Stimulated activated CD8-positive, alpha-beta memory T cell treated with anti-CD3 and anti-CD28 coated beads, Interleukin-7, amount 100 ng/mL, for 48 hours (primary cell): ENCODE data around the gene SRA1.

Experiments used
- DNase-seq, 2 donors: peaks; one replicate each; pipeline ENCODE4 v3.0.0-alpha.2; 2020; ENCODE audit warnings: low read depth in 1 of 2; ENCODE audit errors: extremely low read depth in 1 of 2

The SRA1 gene

GRCh38 chr5:140551872-140552271 lies 5.4 kb downstream of the SRA1 start:
- no peak for DNase-seq

- no peak for DNase-seq
Observed at GRCh38 chr5:140550147-140551079, 6.9 kb downstream of the SRA1 start.

GRCh38 chr5:140549237-140550144 lies 7.8 kb downstream of the SRA1 start:
- no peak for DNase-seq

- DNase-seq, result no peak
Observed at GRCh38 chr5:140548791-140549190, 8.5 kb downstream of the SRA1 start.

DNA sequence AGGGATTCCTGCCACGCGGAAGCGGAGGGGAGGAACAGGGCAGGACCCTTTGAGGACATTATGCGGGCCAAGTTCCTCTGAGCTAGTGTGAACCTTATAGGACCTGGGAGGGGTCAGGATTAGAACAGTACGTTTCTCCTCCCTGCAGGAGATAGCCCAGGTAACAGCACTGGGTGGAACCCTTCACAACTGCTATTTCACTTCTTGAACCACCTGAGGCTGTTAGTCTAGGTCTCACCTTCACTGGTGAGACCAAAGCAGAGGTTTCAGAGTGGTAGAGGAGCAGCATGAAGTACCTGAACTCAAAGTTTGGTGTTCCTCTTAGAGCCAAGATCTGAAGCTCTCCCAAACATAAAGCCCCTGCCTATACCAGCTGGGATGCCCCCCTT lies 9.0 kb downstream of the SRA1 start:
- no peak for DNase-seq

DNA sequence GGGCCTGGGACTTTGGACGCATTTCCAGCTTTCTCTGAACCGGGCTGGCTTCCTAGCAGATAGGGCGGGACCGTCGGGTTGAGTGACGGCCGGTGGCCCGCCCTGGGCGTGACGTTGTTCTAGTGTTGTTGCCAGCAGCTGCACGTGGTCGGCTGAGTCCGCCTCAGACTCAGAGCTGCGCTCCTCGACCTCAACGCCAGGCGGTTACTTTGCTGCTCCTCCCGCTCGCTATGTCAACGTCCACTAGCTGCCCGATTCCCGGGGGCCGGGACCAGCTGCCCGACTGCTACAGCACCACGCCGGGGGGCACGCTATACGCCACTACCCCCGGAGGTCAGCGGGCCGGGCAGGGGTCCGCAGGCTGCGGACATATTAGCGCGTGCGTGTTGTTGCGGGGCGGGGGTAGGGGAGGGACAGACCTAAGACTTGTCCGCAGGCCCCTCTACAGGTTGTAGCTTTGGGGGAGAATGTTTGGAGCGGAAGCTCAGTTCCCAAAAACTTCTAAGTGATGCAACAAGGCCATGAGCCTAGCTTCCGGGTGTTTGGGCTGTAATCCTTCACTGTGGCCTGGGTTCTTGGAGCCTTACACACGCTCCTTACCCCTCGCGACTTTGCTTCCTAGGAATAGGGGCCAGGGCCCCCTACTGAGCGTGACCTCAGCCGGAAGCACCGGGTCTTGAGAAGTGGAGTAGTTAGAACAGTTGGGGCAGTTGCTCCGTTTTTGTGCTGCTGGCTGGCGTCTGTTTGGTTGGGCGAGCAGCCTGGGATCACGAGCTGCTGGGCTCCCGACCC lies 9.6 kb downstream of the SRA1 start, which contains the start of gene EIF4EBP3:
TSS of gene EIF4EBP3 (plus strand) at position 155 of the 792 bp plus-strand sequence. CDS start at position 231, 76 bp downstream.
- DNase-seq, result peak; percentile 59 to 78

GRCh38 chr5:140546851-140547507 lies 10.3 kb downstream of the SRA1 start:
- no peak for DNase-seq

- no peak for DNase-seq
Observed at GRCh38 chr5:140545606-140546005, 11.7 kb downstream of the SRA1 start.

DNA sequence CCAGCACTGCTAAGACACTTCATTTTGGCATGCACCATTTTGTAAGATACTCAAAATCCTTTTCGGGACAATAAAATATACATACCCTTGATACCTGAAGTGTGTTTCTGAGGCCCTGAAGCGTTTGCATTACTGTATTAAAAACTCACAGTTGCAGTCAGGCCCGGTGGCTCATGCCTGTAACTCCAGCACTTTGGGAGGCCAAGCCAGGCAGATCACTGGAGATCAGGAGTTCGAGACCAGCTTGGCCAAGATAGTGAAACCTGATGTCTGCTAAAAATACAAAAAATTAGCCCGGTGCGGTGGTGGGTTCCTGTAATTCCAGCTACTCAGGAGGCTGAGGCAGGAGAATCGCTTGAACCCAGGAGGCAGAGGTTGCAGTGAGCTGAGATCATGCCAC lies 12.3 kb downstream of the SRA1 start:
- no peak for DNase-seq

DNA sequence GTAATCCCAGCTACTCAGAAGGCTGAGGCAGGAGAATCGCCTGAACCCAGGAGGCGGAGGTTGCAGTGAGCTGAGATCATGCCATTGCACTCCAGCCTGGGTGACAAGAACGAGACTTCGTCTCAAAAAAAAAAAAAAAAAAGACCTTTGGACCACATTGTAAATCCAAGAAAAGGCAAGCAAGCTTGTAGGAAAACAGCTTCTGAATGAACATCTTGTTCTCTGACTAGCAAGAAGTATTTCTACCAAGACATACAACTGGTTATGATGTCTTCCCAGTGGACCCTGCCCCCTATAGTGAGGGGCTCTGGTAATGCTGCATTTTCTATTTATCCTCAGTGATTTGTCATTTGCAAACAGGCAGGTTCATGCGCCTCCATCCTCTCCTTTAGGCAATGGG lies 14.3 kb downstream of the SRA1 start:
- DNase-seq, result no peak

DNA sequence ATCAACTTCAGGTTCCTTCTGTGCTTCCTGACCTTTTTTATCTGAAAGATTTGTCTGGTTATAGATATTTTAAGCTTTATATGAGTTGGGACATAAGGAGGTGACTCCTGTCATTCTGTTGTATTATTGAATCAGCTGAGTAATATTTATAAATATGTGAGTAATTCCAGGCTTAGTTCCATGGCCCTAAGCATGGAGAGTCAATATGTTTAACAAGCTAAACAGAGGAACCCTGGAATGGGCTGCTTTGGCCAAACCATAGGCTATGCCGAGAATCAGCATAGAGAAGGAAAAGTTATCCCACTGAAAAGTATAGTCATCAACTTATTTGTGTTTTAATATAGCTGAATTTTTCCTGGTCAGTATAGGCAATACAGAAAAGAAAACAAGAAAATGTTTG lies 17.0 kb downstream of the SRA1 start:
- DNase-seq, result no peak

GRCh38 chr5:140524003-140524402 lies 33.3 kb downstream of the SRA1 start:
- no peak for DNase-seq

- DNase-seq, result no peak
Observed at GRCh38 chr5:140513124-140513523, 44.1 kb downstream of the SRA1 start.

DNA sequence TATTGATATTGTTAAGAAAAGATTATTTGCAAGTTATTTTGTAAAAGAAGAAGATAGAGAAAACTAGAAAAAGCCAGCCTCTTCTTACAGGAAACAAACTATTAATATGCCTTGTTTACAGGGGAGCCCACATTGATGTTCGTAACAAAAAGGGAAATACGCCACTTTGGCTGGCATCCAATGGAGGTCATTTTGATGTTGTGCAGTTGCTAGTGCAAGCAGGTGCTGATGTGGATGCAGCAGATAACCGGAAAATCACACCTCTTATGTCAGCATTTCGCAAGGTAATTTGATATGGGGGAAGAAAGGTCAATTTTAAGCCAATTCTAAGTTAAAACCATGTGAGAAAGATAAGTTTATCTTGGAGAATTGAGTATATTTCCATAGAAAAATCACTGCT lies 47.4 kb downstream of the SRA1 start:
- DNase-seq, result no peak

DNA sequence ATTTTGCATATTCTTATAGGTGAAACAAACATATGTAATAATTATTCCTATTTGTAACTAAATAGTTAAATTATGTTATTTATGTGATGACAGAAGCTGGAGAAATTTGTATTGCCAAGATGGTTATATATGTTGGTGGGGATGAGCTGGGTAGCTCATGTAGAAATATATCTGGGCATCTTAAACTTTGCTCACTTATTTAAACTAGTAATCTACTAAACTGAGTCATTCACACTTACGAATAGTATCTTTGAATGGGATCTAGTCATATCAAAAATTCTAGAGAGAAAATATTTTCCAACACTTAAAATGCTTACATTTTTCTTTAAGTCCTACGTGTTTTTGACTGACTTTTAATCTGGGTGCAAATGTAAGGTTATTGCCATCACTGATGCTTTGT lies 54.4 kb downstream of the SRA1 start:
- no peak for DNase-seq
